Skeletal muscle tissue (tissue), 4 donors: ENCODE data around the gene ADGRG2. TPM values are rescaled to one million over a fixed set of nuclear protein-coding genes. Genes with fewer than 3 reads are reported as not detected.
"Not testable (repeated sequence)": the region's sequence is repeated elsewhere in the genome, so short reads cannot be mapped to it uniquely, and the experiment has no call there.

Experiments used
- H3K27ac ChIP-seq: one replicate; pipeline ENCODE4 v1.7.0; 2013; ENCODE audit warnings: mild to moderate bottlenecking, low read depth, low read length, inconsistent platforms
- H3K27me3 ChIP-seq, 3 donors: one replicate each; pipeline ENCODE4 v1.7.0; 2013; ENCODE audit warnings: low read length in 3 of 3; ENCODE audit not compliant: control insufficient read depth in 3 of 3, insufficient read depth in 3 of 3
- H3K36me3 ChIP-seq, 3 donors: one replicate each; pipeline ENCODE4 v1.7.0; 2013; ENCODE audit warnings: low read length in 3 of 3; ENCODE audit not compliant: control insufficient read depth in 3 of 3, insufficient read depth in 3 of 3
- H3K4me1 ChIP-seq, 3 donors: one replicate each; pipeline ENCODE4 v1.7.0; 2013; ENCODE audit warnings: low read length in 3 of 3, mild to moderate bottlenecking in 3 of 3; ENCODE audit not compliant: control insufficient read depth in 3 of 3, insufficient read depth in 3 of 3
- H3K4me3 ChIP-seq, 3 donors: one replicate each; pipeline ENCODE4 v1.7.0; 2013; ENCODE audit warnings: low read length in 3 of 3
- H3K9ac ChIP-seq, 3 donors: one replicate each; pipeline ENCODE4 v1.7.0; 2013; ENCODE audit warnings: low read length in 3 of 3, mild to moderate bottlenecking in 3 of 3, moderate library complexity in 2 of 3, low read depth in 1 of 3
- H3K9me3 ChIP-seq, 3 donors: one replicate each; pipeline ENCODE4 v1.7.0; 2013; ENCODE audit warnings: low read length in 3 of 3; ENCODE audit not compliant: control insufficient read depth in 3 of 3
- total RNA-seq: library from RNA; depleted of rRNA; stranded (reverse); fragments of >200 nt; gene quantifications from one replicate; pipeline ENCODE4 v1.2.3, GENCODE V29; 2014
- donor health status: Osteomylitis.

ADGRG2 gene
- total RNA-seq, 1 donor from 2014 or later: 7.8 TPM

GRCh38 chrX:18994713-18995112, 127.6 kb downstream of the ADGRG2 start:
- Histone ChIP-seq H3K36me3 (no peaks in the 10 kb centered on the region), H3K9ac (no peak overlapping the region), H3K27ac (no peak overlapping the region), H3K4me3 (no peak overlapping the region), H3K4me1 (no peaks in the 10 kb centered on the region), H3K9me3 (no peaks in the 10 kb centered on the region), H3K27me3 (no peaks in the 10 kb centered on the region)

DNA sequence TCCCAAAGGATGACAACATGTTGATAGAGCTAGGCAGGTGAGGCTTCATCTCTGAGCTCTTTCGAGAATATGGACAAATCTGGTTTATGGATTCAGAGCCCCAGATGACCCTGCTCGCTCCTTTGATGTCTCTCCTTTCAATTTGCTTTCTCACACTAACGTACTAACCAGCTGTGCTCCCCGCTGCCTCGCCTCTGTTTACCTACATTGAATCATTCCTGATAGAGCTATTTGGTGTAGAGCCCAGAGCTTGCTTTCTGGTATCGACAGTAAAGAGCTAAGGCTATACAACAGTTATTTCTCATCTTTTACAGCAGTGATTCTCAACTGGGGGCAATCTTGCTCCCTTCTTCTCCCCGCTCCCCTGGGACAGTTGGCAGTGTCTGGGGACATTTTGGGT, 129.4 kb downstream of the ADGRG2 start:
- Histone ChIP-seq H3K27ac (no peak overlapping the region), H3K9me3 (no peaks in the 10 kb centered on the region), H3K27me3 (no peaks in the 10 kb centered on the region), H3K36me3 (peaks cover 0 to 2% (median 0%) of the 10 kb centered on the region in 3 donors), H3K4me3 (no peak overlapping the region), H3K4me1 (no peaks in the 10 kb centered on the region), H3K9ac (no peak overlapping the region)

DNA sequence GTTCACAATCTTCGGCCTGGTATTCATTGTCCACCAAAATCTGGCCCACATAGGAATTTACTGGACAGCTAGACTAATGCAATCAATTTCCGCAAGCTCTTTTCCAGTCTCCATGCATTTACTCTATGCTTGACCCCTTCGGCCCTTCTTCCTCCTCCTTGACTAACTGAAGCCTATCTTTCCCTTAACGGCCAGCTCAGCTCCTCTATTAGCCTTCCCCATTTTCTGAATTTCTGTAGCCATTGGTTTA, 137.2 kb downstream of the ADGRG2 start:
- H3K9me3 ChIP-seq: no peaks in the 10 kb centered on the region
- peak overlapping the region; percentile 87 for H3K27ac ChIP-seq
- peak overlapping the region; percentile 69 to 82 (median 81) for H3K9ac ChIP-seq
- H3K4me1 ChIP-seq: peaks cover 5 to 8% (median 8%) of the 10 kb centered on the region in 3 donors
- H3K27me3 ChIP-seq: no peaks in the 10 kb centered on the region
- H3K36me3 ChIP-seq: peaks cover 0 to 2% (median 0%) of the 10 kb centered on the region in 3 donors
- H3K4me3 ChIP-seq: peak overlapping the region; percentile 68 to 85 (median 77)

- Histone ChIP-seq H3K9me3 (no peaks in the 10 kb centered on the region), H3K9ac (peak overlapping the region; percentile 69 to 83 (median 82)), H3K27me3 (no peaks in the 10 kb centered on the region), H3K4me1 (peaks cover 5 to 8% (median 8%) of the 10 kb centered on the region in 3 donors), H3K36me3 (peaks cover 0 to 2% (median 0%) of the 10 kb centered on the region in 3 donors), H3K27ac (peak overlapping the region; percentile 87), H3K4me3 (peak overlapping the region; percentile 68 to 85 (median 77))
Measured at GRCh38 chrX:18984381-18985185, 137.7 kb downstream of the ADGRG2 start.

DNA sequence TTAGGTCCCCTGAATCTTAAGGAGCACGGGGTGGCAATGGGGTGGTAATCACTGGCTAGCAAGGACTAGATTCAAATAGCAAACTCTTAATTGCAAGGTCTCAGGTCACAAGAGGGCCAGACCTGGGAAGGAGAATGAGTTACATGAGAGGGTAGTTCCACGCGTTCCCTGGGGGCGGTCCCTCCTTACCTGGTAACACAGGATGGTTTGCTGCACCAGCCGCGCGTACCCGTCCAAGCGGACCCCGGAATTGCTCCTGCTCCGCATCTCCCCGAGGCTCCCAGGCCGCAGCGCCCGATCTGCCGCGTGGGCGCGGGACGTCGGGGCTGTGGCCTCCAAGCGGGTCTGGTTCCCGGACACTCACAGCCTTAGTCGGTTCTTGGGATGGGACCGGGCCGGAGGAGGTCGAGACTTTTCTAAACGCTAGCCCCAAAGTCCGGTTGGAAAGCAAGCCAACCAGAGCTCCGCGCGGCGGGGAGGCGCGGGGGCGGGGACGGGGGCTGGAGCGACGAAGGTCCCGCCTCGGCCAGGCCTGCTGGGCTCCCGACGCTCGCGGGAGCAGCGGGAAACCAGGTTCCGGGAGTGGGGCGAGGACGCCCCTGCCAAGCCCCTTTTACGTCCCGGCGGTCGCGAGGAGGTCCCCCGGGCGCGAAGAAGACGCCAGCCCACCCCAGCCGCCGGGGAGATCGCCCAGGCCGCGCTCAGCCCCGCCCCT, 138.4 kb downstream of the ADGRG2 start, which contains the start of gene PHKA2:
Gene PHKA2 (minus strand): TSS at position 449 of the 715 bp plus-strand sequence. CDS start 182 bp downstream, at position 267.
- H3K4me1 ChIP-seq: peaks cover 5 to 8% (median 8%) of the 10 kb centered on the region in 3 donors
- peaks cover 0 to 1% (median 0%) of the 10 kb centered on the region in 3 donors for H3K36me3 ChIP-seq

GRCh38 chrX:18981124-18981807, 141.0 kb downstream of the ADGRG2 start:
- Histone ChIP-seq H3K27ac (no peak overlapping the region), H3K27me3 (no peaks in the 10 kb centered on the region), H3K9ac (no peak overlapping the region), H3K9me3 (no peaks in the 10 kb centered on the region), H3K36me3 (no peaks in the 10 kb centered on the region), H3K4me1 (peaks cover 5 to 8% (median 8%) of the 10 kb centered on the region in 3 donors), H3K4me3 (no peak overlapping the region)

More for the DNA sequence above, 138.4 kb downstream of the ADGRG2 start, which contains the start of gene PHKA2:
- no peaks in the 10 kb centered on the region for H3K9me3 ChIP-seq
- peak within 1 kb of the TSS; percentile 68 to 85 (median 77) for H3K4me3 ChIP-seq
- H3K27me3 ChIP-seq: no peaks in the 10 kb centered on the region
- H3K27ac ChIP-seq: peak within 1 kb of the TSS; percentile 87
- peak within 1 kb of the TSS; percentile 69 to 83 (median 82) for H3K9ac ChIP-seq

DNA sequence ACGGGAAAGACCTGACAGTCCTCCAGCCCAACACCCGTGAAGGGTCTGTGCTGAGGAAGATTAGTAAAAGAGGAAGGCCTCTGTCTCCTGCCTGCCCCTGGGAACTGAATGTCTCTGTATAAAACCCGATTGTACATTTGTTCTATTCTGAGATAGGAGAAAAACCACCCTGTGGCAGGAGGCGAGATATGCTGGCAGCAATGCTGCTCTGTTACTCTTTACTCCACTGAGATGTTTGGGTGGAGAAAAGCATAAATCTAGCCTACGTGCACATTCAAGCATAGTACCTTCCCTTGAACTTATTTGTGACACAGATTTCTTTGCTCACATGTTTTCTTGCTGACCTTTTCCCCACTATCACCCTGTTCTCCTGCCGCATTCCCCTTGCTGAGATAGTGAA, 142.0 kb downstream of the ADGRG2 start:
- not testable (repeated sequence) for H3K27ac ChIP-seq, H3K36me3 ChIP-seq, H3K27me3 ChIP-seq, H3K9ac ChIP-seq, H3K4me3 ChIP-seq, H3K4me1 ChIP-seq, H3K9me3 ChIP-seq

DNA sequence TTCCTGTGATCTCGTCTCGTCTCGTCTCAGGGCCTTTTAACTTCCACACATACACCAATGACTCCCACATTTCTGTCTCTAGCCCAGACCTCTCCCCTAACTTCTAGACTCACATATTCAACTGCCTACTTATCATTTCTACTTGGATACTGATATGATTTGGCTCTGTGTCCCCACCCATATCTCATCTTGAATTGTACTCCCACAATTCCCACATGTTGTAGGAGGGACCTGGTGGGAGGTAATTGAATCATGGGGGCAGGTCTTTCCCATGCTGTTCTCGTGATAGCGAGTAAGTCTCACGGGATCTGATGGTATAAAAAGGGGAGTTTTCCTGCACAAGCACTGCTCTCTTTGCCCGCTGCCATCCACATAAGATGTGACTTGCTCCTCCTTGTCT, 147.3 kb downstream of the ADGRG2 start:
- H3K9me3 ChIP-seq: no peaks in the 10 kb centered on the region
- H3K27ac ChIP-seq: no peak overlapping the region
- H3K4me3 ChIP-seq: no peak overlapping the region
- no peaks in the 10 kb centered on the region for H3K36me3 ChIP-seq
- H3K27me3 ChIP-seq: no peaks in the 10 kb centered on the region
- peaks cover 0 to 4% (median 0%) of the 10 kb centered on the region in 3 donors for H3K4me1 ChIP-seq
- H3K9ac ChIP-seq: no peak overlapping the region

GRCh38 chrX:18973527-18974192, 148.6 kb downstream of the ADGRG2 start:
- H3K4me3 ChIP-seq: no peak overlapping the region
- no peak overlapping the region for H3K9ac ChIP-seq
- no peaks in the 10 kb centered on the region for H3K9me3 ChIP-seq
- H3K4me1 ChIP-seq: peaks cover 0 to 4% (median 0%) of the 10 kb centered on the region in 3 donors
- no peak overlapping the region for H3K27ac ChIP-seq
- no peaks in the 10 kb centered on the region for H3K36me3 ChIP-seq
- H3K27me3 ChIP-seq: no peaks in the 10 kb centered on the region
